ENCODE measurements around the gene QRFPR.
A peak's percentile ranks its signal among the peaks of the same experiment; 100 is the strongest.

Gene QRFPR

DNA sequence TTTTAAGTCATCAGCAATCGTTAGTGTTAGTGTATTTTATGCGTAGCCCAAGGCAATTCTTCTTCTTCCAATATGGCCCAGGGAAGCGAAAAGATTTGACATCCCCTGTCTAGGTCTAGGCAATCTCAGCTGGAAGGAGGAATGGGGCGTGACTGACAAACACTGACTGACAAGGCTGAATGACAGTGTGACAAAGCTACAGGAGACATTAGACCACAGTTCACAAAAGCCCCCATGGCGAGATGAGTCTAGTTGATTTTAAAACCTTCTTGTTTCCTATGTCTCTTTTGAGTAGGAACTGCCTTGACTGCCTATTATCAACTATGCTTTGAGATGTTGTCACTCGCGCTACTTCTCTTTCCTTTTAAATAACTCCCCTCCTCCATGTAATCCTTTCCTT is 42.3 kb downstream of the QRFPR start:
- H3K9me3 Mint-ChIP-seq, result no peaks in the 10 kb centered on the region
- TF ChIP-seq CTCF (IDR thresholded peaks at IDR 0.05; ENCODE audit: unreplicated experiment in 3 of 3), result no peak
- H3K36me3 Mint-ChIP-seq (ENCODE audit: low read depth), result no peaks in the 10 kb centered on the region
- H3K4me3 Mint-ChIP-seq, result no peak overlapping the region
- no peaks in the 10 kb centered on the region for H3K27me3 Mint-ChIP-seq (ENCODE audit: low read depth)
- H3K27ac Mint-ChIP-seq, result no peak overlapping the region
- no peaks in the 10 kb centered on the region for H3K4me1 Mint-ChIP-seq

DNA sequence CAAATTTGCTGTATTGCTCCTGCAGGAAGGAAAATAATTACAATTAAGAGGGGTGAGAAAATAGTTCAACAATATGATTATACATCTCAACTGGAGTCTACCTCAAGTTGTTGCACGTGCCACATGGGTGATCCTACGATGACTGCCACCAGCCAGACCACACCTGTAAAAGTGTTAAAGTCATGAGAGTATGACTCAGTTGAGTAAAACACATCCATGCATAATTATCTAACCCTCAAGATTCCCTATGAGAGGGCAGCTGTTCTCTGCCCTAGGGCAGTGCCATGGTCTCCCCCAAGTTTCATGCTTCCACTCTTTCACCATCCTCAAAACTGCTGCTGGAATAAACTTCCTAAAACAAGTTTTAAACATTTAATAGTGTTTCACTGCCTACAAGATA is 44.1 kb downstream of the QRFPR start:
- no peaks in the 10 kb centered on the region for H3K27me3 Mint-ChIP-seq (ENCODE audit: low read depth)
- no peak overlapping the region for H3K4me3 Mint-ChIP-seq
- H3K9me3 Mint-ChIP-seq, result no peaks in the 10 kb centered on the region
- no peak for TF ChIP-seq CTCF (IDR thresholded peaks at IDR 0.05; ENCODE audit: unreplicated experiment in 3 of 3)
- H3K4me1 Mint-ChIP-seq, result no peaks in the 10 kb centered on the region
- H3K27ac Mint-ChIP-seq, result no peak overlapping the region
- H3K36me3 Mint-ChIP-seq (ENCODE audit: low read depth), result no peaks in the 10 kb centered on the region

GRCh38 chr4:121330180-121330665 is 50.6 kb downstream of the QRFPR start:
- TF ChIP-seq CTCF (IDR thresholded peaks at IDR 0.05; ENCODE audit: unreplicated experiment in 3 of 3), result no peak
- H3K4me3 Mint-ChIP-seq, result no peak overlapping the region
- no peaks in the 10 kb centered on the region for H3K27me3 Mint-ChIP-seq (ENCODE audit: low read depth)
- no peaks in the 10 kb centered on the region for H3K9me3 Mint-ChIP-seq
- H3K4me1 Mint-ChIP-seq, result no peaks in the 10 kb centered on the region
- no peaks in the 10 kb centered on the region for H3K36me3 Mint-ChIP-seq (ENCODE audit: low read depth)
- H3K27ac Mint-ChIP-seq, result no peak overlapping the region

- Mint-ChIP-seq H3K4me3 (no peak overlapping the region), H3K4me1 (no peaks in the 10 kb centered on the region), H3K27me3 (ENCODE audit: low read depth) (peaks cover 4% of the 10 kb centered on the region), H3K27ac (peak overlapping the region in 2 of 3 experiments; percentile 19 to 61), H3K9me3 (no peaks in the 10 kb centered on the region), H3K36me3 (ENCODE audit: low read depth) (no peaks in the 10 kb centered on the region)
- TF ChIP-seq CTCF (IDR thresholded peaks at IDR 0.05; ENCODE audit: unreplicated experiment in 3 of 3), result no peak
These were observed 54.2 kb downstream of the QRFPR start for GRCh38 chr4:121326597-121326996.

GRCh38 chr4:121324331-121324730 is 56.5 kb downstream of the QRFPR start:
- H3K27me3 Mint-ChIP-seq (ENCODE audit: low read depth), result peaks cover 4% of the 10 kb centered on the region
- no peak overlapping the region for H3K27ac Mint-ChIP-seq
- H3K9me3 Mint-ChIP-seq, result no peaks in the 10 kb centered on the region
- no peaks in the 10 kb centered on the region for H3K36me3 Mint-ChIP-seq (ENCODE audit: low read depth)
- no peak for TF ChIP-seq CTCF (IDR thresholded peaks at IDR 0.05; ENCODE audit: unreplicated experiment in 3 of 3)
- no peaks in the 10 kb centered on the region for H3K4me1 Mint-ChIP-seq
- H3K4me3 Mint-ChIP-seq, result no peak overlapping the region

- no peaks in the 10 kb centered on the region for H3K36me3 Mint-ChIP-seq (ENCODE audit: low read depth)
- TF ChIP-seq CTCF (IDR thresholded peaks at IDR 0.05; ENCODE audit: unreplicated experiment in 3 of 3), result no peak
- peaks cover 4% of the 10 kb centered on the region for H3K27me3 Mint-ChIP-seq (ENCODE audit: low read depth)
- H3K4me3 Mint-ChIP-seq, result no peak overlapping the region
- peaks cover 7% of the 10 kb centered on the region for H3K9me3 Mint-ChIP-seq
- no peak overlapping the region for H3K27ac Mint-ChIP-seq
- no peaks in the 10 kb centered on the region for H3K4me1 Mint-ChIP-seq
These were observed 59.4 kb downstream of the QRFPR start for GRCh38 chr4:121321466-121321865.
